HG02763 (cell line): ENCODE data around the gene CACNA2D3.

Experiments used
- ATAC-seq: cut with Tn5 transposase; IDR thresholded peaks from one replicate; pipeline ENCODE4 v1.9.1; 2021; ENCODE audit warnings: mild to moderate bottlenecking, moderate library complexity; ENCODE audit not compliant: unreplicated experiment

CACNA2D3 gene

DNA sequence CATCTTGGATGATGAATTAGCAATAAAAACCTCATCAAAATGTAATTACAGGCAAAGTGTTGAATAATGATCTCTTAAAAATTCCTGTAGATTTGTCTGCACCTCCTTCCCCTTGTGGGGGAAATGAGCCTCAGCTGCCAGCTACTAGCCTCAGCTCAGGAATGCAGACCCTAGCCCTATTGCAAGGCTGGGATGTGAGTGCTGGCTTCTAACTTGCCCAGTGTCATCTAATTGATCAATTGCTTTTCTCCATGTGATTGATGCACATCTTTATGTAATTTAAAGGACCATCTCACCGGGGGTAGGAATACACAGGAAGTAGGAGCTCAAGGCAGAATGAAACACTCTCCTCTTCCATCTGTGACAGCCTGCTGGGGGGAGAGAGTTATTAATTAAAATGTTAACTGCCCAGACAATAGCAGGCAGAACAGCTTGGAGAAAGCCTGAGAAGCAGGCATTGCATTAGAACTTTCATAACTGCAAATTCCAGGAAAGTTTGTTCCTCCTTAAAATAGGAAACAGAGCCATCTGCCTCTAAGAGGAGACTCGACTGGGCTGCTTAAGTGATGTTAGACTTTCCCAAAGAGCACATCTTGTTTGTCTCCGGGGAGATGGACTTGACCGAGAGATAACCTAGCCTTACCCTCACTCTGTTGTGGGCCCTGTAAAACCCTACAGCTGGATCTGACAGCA lies 735.9 kb downstream of the CACNA2D3 start:
- no peak for ATAC-seq

DNA sequence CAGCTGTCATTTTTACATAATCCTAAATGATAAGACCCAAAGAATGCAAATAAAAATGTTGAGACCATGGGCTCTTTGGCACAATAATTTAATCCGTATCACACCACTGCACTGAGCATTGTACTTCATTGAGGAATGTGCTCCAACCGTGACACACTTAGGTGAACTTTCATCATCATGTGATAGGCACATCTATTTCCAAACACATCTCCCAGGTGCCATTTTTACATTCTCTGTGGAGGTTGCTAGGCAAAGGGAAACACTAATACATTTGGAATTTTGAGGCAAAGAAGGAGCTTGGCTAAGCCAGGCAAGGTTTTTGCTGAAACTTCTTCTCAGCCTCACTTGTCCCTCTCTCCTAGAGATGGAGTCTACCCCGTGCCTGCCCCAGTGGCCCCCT lies 736.8 kb downstream of the CACNA2D3 start:
- ATAC-seq: no peak

DNA sequence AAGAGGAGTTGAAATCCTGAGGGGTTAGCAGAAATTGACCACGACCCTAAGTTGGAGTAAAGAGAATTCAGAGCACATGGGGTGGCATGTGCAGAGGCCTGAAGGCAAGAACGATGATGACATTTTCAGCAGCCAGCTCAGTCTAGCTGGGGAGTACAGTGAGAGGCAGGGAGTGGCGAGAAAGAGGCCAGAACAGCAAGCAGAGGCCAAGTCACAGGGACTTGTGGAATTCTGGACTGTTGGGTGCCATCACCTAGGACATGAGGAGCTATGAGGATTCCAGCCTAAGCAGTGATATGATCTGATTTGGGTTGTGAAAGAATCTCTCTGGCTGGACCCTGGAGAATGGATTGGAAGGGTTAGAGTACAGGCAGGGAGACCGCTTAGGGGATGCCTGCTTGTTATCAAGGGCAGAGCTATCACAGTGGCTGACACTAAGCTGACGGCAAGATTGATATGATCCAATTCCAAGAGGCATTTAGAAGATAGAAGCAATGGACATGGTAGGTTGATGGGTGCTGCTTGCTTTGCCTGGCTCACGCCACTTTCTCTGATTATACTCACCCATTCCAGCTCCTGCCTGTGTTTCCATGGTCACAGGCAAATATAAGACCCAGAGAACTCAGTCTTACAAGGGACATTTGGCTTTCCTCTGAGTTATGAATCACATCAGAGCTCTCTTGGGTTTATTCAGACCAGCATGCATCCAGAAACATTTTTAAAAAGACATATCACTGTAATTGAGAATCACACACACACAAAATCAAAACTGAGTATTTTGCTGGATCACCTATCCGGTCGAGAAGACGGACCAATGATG lies 739.1 kb downstream of the CACNA2D3 start:
- ATAC-seq: no peak

DNA sequence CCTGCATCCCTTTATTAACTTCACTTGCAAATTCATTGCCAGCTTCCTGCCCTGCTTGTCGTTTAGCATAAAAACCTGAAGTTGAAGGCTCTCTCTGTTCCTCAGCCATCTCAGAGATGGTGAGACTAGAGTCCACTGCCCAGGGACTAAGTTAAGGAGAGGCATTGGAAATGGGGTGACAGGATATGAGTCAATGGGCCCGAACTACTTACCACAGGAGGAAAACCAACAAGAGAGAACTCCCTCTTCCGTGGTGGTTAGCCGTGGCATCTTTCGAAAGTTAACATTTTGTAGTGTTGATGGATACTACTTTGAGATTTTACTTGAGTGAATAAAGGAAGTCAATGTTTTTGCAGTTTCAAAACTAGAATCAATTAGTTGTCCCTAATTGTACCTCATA lies 740.2 kb downstream of the CACNA2D3 start:
- no peak for ATAC-seq

DNA sequence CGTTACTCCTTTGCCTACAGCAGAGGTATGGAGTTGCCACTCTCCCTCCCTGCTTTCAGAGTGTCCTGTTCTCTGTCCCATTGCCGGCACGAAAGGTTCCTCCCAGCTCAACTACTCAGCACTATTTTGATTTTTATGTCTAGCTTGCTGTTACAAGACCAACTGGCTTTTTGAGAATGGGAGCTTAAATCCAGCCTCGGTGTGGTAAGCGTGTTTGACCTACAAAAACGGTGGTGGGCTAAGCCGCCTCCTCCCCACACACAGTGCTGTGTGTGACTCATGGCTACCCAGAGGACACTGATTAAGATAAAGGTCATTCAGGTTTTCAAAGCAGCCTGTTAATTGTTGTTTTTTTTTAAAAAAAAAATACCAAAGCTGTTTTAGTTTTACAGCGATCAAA lies 741.0 kb downstream of the CACNA2D3 start:
- ATAC-seq: no peak

DNA sequence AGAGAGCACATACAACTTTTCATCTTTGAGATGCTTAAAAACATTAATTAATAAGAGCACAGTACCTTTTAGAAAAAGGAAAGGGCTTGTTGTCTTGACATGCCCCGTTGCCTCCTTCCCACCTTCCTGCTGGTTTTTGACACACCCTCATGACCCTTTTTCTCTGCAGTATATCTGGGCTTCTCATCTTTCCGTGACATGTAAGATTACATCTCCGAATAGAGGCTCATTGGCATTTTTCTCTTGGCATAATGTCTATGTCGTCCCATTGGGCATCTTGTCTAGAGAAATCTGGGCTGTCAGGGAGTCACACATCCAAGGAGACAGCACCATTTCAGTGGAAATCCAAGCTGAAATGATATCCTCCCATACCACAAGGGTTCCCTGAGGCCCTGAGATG lies 741.4 kb downstream of the CACNA2D3 start:
- no peak for ATAC-seq

DNA sequence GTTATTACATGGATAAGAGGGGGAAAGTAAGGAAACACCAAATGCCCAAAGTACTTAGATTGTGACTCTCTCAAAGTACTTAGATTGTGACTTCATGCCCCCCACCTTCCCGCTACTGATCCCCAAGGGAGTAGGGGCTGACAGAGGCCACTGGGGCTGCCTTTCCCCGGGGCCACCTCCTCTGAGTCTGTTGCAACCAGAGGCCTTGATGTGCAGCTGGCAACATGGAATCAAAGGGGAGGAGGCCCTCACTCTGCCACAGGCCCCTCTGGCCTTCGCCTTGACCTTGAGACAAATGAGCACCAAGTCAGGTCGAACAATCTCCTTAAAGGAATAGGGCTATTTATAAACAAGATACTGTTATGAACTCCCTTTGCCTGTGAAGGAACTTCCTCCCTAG lies 743.0 kb downstream of the CACNA2D3 start:
- ATAC-seq: no peak

DNA sequence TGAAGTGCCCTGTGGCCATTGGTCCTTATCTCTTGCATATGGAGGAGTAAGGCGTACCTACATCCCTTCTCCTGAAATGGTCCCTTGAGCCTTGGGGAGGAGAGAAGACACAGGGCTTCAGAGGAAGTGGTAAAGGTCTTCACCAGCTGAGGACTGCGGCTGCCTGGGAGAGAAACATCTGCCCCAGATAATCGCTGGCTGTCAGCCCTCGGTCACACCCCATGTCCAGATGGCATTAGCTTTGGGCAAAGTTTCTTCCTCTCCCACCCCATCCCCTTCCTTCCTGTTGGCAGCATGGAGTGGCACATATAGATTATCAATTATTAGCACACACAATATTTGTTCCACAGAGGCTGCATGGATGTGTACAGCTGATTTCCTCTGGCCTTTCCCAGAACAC lies 743.9 kb downstream of the CACNA2D3 start:
- no peak for ATAC-seq

DNA sequence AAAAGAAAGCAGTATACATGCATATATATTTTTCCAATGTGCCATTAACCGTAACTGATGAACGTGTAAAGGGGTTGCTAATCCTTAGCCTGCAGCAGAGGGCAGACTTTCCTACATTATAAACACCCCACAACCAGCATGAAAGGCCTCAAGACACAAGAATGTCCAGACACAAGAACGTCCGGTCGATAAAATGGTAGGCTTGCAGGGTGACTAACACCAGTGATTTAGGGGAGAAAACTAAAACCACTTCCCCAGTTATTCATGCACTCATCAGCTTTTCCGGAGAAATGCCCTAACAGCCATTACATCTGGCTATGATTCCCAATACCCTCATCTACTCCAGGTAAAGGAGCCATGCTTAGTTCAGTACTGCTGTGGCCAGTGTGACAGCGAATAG lies 748.1 kb downstream of the CACNA2D3 start:
- no peak for ATAC-seq

DNA sequence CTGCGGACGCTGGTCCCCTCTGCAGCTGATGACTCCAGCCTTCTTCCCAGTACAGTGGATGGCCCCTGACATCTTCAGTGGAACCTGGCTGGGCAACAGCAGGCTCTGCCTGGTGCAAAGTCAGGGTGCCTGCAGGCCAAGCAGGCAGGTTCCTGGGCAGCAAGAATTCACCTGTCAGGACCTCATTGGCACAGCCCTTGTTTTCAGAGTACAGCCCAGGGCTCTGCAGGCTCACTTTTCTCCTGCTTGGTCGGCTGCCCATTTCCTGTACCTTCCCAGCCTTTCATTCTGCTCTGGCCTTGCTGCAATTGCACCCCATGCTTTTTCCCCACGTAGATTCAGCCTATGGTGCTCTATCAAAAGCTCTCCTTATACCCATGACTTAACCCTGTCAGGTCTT lies 749.5 kb downstream of the CACNA2D3 start:
- ATAC-seq: no peak

DNA sequence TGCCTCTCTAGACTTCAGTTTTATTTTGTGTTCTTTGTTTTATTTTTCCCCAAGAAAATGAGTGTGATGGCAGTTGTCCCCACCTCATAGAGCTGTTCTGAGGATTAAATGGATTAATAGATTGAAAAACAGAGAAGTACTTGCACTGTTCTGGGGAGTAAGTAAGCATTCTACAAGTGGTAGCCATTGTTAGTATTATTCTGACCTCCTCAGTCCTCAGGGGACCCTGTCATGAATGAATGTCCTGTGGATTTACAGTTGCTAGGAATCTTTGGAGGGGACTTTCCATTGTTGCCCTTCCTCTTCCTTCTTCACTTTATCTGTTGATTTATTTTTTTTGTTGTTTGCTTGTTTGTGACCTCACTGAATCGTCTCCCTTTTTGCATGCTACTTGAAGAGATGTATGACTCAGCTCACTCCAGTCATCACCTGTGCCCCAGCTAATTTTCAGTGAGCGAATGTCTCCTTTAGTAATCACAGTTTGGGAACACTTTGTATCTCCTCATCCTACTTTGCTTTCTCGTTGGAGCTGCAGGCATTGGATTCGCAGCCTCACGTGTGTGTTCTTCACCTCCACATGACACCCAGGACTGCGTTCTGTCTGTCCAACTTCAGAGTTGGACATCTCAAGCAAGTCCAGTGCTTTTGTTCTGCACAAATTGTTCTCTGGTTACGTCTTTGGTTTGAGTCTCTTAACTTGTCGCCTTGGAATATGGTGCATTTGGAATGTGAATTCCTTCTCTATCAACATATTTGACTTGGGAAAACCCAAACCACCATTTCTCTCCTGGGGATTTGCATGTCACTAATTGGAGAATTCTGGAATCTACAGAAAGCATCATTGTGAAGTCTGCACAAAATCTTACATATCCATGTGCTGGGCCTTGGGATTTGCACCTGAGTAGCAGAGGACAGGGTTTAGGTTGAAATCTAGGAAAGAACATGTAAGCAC lies 751.0 kb downstream of the CACNA2D3 start:
- ATAC-seq: no peak

DNA sequence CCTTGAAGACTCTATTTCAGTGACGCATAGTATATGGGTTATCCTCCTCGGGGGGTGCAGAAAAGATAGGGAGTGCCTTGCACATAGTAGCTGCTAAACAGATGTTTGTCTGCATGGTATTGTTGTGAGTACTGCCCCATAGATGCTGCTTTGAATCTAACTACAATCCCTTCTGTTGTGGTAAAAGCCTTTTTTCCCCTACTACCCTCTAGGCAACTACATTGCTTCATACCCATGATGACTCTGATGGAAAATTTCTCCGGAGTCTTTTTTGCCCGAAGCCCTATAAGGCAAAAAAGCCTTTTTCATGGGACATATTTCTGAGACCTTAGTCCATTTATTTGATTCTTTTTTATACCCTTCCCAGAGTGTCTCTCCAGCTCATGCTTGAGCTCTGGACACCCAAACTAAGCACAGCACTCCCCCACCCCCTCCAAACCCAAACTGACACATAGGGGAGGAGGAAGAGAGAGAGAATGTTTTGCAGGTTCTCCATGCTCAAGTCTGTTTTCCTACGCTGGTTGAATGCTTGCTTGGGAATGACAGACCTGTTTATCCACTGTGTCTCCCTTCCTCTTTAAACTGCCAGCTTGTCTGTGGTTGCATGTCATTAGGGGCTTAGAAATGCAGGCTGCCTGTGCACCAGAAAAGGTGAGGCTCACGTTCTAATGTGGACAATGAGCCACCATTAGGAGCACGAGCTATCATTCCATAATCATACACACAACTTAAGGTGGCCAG lies 752.6 kb downstream of the CACNA2D3 start:
- ATAC-seq: no peak

DNA sequence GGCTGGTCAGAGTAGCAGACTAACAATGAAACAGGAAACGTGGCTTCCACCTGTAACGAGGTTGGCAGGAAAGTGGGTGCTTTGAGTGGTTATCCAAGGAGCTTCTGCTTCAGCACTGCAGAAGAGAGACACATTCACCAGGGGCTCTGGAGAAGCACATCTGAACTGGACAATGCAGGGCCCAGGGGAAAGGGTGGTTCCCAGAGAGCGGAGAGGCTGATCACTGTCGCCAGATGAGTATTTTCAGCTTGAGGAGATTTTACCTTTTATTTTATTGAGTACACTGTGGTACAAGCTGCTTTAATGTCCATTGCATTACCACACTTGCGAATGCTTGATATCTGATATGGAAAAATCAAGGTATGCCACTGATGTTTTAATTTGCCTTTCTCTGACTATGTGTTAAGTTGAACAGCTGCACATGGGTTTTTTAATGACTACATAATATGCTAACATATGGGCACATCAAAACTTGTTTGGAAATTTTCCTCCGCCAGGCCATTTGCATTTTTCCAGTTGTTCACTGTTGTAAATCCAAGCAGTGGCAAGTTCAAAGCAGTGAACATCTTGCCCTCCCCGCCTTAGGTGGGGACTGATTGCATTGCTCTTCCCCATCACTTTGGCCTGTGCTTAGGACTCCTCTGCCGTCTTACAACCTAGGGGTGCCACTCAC lies 753.4 kb downstream of the CACNA2D3 start:
- ATAC-seq: no peak

DNA sequence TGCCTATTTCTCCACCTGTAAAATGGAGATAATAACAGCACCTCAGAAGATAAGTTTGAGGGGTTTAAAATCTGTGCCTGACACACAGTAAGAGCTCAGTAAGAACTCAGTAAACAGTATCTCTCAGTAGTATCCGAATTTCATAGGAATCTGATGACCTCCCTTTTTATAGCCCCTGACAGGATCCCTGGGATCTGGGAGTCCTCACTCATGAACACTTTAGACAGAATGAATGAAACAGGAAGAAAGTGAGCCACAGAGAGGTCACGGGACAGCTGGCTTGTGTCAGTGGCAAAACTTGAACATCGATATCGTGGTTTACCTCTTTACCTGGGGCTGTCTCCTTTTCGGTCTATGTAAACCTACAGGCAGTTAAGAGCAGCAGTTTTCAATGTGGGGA lies 754.3 kb downstream of the CACNA2D3 start:
- no peak for ATAC-seq

DNA sequence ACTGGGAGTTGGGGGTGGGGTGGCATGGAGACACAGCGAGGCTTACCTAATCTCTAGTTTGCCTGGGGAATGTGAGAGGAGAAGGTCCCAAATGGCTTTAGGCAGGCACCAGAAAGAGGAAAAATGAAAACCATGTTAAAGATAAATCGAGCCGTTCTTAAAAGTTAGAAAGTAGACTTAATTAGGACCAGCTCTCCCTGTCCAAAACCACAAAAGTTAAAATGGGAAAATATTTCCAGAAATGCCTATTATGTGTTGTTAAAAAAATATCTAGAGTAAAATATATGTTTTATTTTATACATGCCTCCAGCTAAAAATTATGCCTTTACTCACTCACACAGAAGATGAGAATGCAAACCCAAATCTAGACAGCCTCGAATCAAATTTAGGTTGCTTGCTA lies 755.4 kb downstream of the CACNA2D3 start:
- no peak for ATAC-seq

DNA sequence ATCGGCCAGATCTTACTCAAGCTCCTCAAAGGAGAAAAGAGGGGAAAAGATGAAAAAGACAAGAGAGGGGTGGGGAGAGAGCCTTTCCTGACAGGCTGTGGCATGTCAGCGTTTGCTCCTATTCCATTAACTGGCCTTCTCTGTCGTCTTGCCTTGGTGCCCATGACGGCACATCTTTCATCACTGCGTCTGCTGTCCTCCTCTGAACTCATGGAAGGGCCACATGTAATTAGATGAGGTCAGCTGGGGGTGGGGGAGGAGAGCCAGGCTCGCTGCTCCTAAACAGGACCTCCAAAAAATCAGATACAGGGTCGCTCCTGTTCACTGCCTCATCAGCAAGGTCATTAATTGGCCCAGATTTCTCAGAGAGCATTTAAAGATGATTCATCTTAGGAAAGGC lies 755.8 kb downstream of the CACNA2D3 start:
- no peak for ATAC-seq

DNA sequence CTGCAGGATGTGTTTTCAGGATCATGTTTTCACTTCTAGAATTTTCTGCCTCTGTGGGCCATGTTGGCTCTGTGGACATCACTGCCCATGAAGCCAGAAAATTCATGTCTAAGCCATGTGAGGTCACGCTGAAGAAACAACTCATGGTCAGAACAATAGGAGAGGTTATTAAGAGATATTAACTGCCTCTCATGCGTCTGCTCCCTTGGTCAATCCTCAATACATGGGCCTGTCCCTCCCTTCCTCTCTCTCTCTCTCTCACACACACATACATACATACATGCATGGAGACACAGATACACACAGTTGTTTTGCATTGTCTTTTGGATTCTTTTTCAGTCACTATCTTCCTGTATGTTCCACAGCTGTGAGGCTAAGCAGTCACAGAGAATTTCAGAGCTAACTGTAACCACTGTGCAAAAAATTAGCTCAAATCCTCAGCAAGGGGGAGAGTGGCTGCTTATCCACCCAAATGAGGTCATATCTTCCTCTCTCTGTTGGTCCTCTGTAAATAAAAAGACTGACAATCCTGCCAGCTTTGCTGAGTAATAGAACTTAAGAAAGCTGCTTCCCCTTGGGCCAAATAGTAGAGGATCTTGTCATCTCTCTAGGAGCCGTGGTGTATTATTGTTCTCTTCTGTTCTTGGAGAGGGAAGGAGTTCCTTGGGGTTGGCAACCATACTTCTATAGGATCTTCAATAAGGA lies 759.9 kb downstream of the CACNA2D3 start:
- ATAC-seq: no peak

DNA sequence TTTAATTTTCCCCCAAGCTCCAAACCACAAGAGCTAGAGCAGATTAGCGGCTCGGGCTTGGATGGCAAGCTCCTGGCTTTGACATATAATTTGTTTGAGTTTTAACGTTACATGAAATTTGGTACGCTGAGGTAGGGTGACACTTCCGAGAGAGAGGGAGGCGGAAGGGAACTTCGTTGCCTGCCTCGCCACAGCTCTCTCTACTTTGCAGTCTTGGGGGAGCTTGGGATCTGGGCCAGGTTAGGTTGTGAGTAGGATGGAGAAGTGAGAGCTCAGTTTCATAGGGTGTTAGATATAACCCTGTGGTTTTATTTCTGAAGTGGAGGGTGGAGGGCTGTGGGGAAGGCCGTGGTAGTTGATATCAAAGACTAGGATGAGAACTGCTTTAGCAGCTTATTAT lies 765.8 kb downstream of the CACNA2D3 start:
- ATAC-seq: no peak

DNA sequence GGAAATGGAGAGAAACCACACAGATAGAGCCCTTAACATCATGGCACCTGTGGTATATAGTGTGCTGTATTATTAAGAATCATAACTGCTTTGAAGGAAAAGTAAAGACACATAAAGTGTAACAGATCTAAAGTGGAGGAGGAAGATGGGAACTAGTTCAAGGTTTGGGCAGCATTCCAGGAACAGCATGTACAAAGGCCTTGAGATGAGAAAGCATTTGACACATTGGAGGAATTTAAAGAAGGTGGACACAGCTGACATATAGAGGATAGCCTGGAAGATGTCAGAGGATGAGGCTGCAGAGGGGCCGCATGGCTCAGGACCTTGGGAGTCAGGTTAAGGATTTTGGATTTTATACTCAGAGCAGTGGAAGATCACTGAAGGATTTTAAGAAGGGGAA lies 766.5 kb downstream of the CACNA2D3 start:
- no peak for ATAC-seq

DNA sequence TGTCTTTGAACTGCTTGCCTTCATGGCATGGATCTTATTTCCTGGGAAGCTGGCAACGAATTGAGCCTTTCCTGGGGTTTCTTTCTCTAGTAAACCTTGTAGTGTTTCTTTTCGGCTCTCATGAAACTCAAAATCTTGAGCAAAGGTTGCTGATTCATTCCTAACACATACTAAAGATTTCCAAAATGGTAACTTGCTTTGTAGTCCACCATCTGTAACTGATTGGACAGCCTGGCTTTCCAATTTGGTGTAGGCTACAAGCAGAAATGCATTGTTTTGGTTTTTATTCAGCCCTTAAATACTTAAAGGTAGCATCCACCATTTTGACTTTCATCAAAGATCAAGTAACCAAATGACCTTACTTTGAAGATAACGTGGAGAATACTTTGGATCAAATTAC lies 767.4 kb downstream of the CACNA2D3 start:
- ATAC-seq: no peak
